VCaP (cell line): ENCODE measurements around the gene GSAP.

ENCODE experiments used
- H3K27ac ChIP-seq: fragments of 450-650 bp; 2 replicates; pipeline ENCODE4 v1.5.1; 2017
- CTCF ChIP-seq: fragments of 450-650 bp; conservative IDR thresholded peaks from 2 replicates; pipeline ENCODE4 v1.5.1; 2017; ENCODE audit warnings: mild to moderate bottlenecking, moderate library complexity

The GSAP gene

GRCh38 chr7:77331938-77332695, 84.0 kb downstream of the GSAP start:
- peak; percentile 90 for TF ChIP-seq CTCF
- H3K27ac ChIP-seq: no peak overlapping the region

- TF ChIP-seq CTCF: no peak
- H3K27ac ChIP-seq: no peak overlapping the region
Measured at GRCh38 chr7:77330169-77330882, 85.8 kb downstream of the GSAP start.

GRCh38 chr7:77329466-77330168, 86.5 kb downstream of the GSAP start:
- TF ChIP-seq CTCF: no peak
- H3K27ac ChIP-seq: no peak overlapping the region

- TF ChIP-seq CTCF: no peak
Measured at GRCh38 chr7:77328669-77329068, 87.5 kb downstream of the GSAP start.

GRCh38 chr7:77327932-77328628, 88.1 kb downstream of the GSAP start:
- TF ChIP-seq CTCF: no peak
- no peak overlapping the region; the same call in 1 of the 2 replicates for H3K27ac ChIP-seq

More at GRCh38 chr7:77328669-77329068, 87.5 kb downstream of the GSAP start:
- H3K27ac ChIP-seq: no peak overlapping the region

- H3K27ac ChIP-seq: no peak overlapping the region; the same call in 1 of the 2 replicates
- TF ChIP-seq CTCF: no peak
Measured at GRCh38 chr7:77327067-77327931, 88.8 kb downstream of the GSAP start.
